WTC11 (cell line): ENCODE measurements around the gene GUCY1B1. TPM values are rescaled to one million over a fixed set of nuclear protein-coding genes. Genes with fewer than 3 reads are reported as not detected.

Experiments used
- ATAC-seq: fragments of 200-7000 bp; cut with Tn5 transposase; 2 replicates; pipeline ENCODE4 v1.10.0; 2021; ENCODE audit warnings: mild to moderate bottlenecking, moderate library complexity
- CTCF ChIA-PET: fragments of 300-600 bp; sonication (Branson Sonifier 250); formaldehyde crosslinking; loops from one replicate; lab custom pipeline; 2021; ENCODE audit warnings: antibody characterized with exemption; lab: Charles Lee
- POLR2A ChIA-PET: fragments of 350-600 bp; sonication (Branson Sonifier 250); formaldehyde crosslinking; loops from one replicate; lab custom pipeline; 2021; ENCODE audit warnings: antibody characterized with exemption; lab: Charles Lee
- DNase-seq: peaks from one replicate; pipeline ENCODE4 v3.0.0; 2021; ENCODE audit warnings: low spot score
- H3K27ac Mint-ChIP-seq: 2 replicates; pipeline ENCODE4 v1.8.0; 2021; ENCODE audit warnings: mixed read lengths
- H3K27me3 Mint-ChIP-seq: 2 replicates; pipeline ENCODE4 v1.8.0; 2021; ENCODE audit warnings: low read depth, mild to moderate bottlenecking, moderate library complexity, mixed read lengths
- H3K36me3 Mint-ChIP-seq: 2 replicates; pipeline ENCODE4 v1.8.0; 2021; ENCODE audit warnings: mixed read lengths
- H3K4me1 Mint-ChIP-seq: 2 replicates; pipeline ENCODE4 v1.8.0; 2022; ENCODE audit warnings: mixed read lengths
- H3K4me3 Mint-ChIP-seq: 2 replicates; pipeline ENCODE4 v1.8.0; 2021; ENCODE audit warnings: mild to moderate bottlenecking, moderate library complexity, mixed read lengths
- H3K9me3 Mint-ChIP-seq: 2 replicates; pipeline ENCODE4 v1.8.0; 2021; ENCODE audit warnings: mixed read lengths
- CDX4 ChIP-seq: fragments of 250-450 bp; sonication (Bioruptor Pico); IDR thresholded peaks from 2 replicates; pipeline ENCODE4 v1.9.0; 2021; ENCODE audit warnings: moderate library complexity, mild to moderate bottlenecking, inconsistent platforms, borderline replicate concordance
- EMX1 ChIP-seq: fragments of 250-450 bp; sonication (Bioruptor Pico); IDR thresholded peaks from 2 replicates; pipeline ENCODE4 v1.8.0; 2021; ENCODE audit warnings: mild to moderate bottlenecking
- FOXJ3 ChIP-seq: sonication (generic); formaldehyde crosslinking; IDR thresholded peaks from 2 replicates; pipeline ENCODE4 v1.9.0; 2021; ENCODE audit warnings: missing genetic modification reagents, mild to moderate bottlenecking, borderline replicate concordance
- FOXP1 ChIP-seq: sonication (generic); formaldehyde crosslinking; IDR thresholded peaks from 2 replicates; pipeline ENCODE4 v1.8.0; 2022; ENCODE audit warnings: missing genetic modification reagents, mild to moderate bottlenecking, moderate library complexity, borderline replicate concordance
- IRF1 ChIP-seq: sonication (generic); formaldehyde crosslinking; IDR thresholded peaks from 2 replicates; pipeline ENCODE4 v1.8.0; 2023; ENCODE audit warnings: missing genetic modification reagents
- JAZF1 ChIP-seq: fragments of 250-450 bp; sonication (Bioruptor Pico); IDR thresholded peaks from 2 replicates; pipeline ENCODE4 v1.9.0; 2021; ENCODE audit warnings: moderate library complexity, mild to moderate bottlenecking, inconsistent platforms
- KAT7 ChIP-seq: sonication (generic); formaldehyde crosslinking; IDR thresholded peaks from 2 replicates; pipeline ENCODE4 v1.8.1; 2023; ENCODE audit warnings: missing genetic modification reagents, mild to moderate bottlenecking, borderline replicate concordance
- NFATC4 ChIP-seq: fragments of 250-450 bp; sonication (Bioruptor Pico); IDR thresholded peaks from 2 replicates; pipeline ENCODE4 v1.9.0; 2021; ENCODE audit warnings: mild to moderate bottlenecking
- RELA ChIP-seq: sonication (generic); formaldehyde crosslinking; IDR thresholded peaks from 2 replicates; pipeline ENCODE4 v1.8.1; 2022; ENCODE audit warnings: missing genetic modification reagents, mild to moderate bottlenecking, borderline replicate concordance
- SMAD4 ChIP-seq: sonication (generic); formaldehyde crosslinking; IDR thresholded peaks from 2 replicates; pipeline ENCODE4 v1.8.0; 2022; ENCODE audit warnings: mild to moderate bottlenecking, missing genetic modification reagents
- SP1 ChIP-seq: sonication (generic); formaldehyde crosslinking; conservative IDR thresholded peaks from 2 replicates; pipeline ENCODE4 v1.8.1; 2022; ENCODE audit warnings: missing genetic modification reagents
- TEAD1 ChIP-seq: sonication (generic); formaldehyde crosslinking; IDR thresholded peaks from 2 replicates; pipeline ENCODE4 v1.8.0; 2022; ENCODE audit warnings: mild to moderate bottlenecking, missing genetic modification reagents
- ZNF138 ChIP-seq: sonication (generic); formaldehyde crosslinking; conservative IDR thresholded peaks from 2 replicates; pipeline ENCODE4 v1.8.1; 2022; ENCODE audit warnings: mild to moderate bottlenecking, moderate library complexity, missing genetic modification reagents
- ZNF317 ChIP-seq: sonication (generic); formaldehyde crosslinking; IDR thresholded peaks from 2 replicates; pipeline ENCODE4 v1.8.1; 2023; ENCODE audit warnings: low read depth, mild to moderate bottlenecking, moderate library complexity, missing genetic modification reagents, borderline replicate concordance
- ZNF396 ChIP-seq: fragments of 250-450 bp; sonication (Bioruptor Pico); IDR thresholded peaks from 2 replicates; pipeline ENCODE4 v1.8.0; 2021; ENCODE audit warnings: mild to moderate bottlenecking, moderate library complexity, borderline replicate concordance
- ZNF532 ChIP-seq: fragments of 250-450 bp; sonication (Bioruptor Pico); IDR thresholded peaks from 2 replicates; pipeline ENCODE4 v1.9.0; 2021; ENCODE audit warnings: mild to moderate bottlenecking, borderline replicate concordance
- total RNA-seq: library from RNA; stranded (reverse); gene quantifications from 3 replicates; pipeline ENCODE4 v1.2.3, GENCODE V29; 2021

The GUCY1B1 gene
- total RNA-seq, 1 experiment from 2014 or later, result 12.7 TPM

DNA sequence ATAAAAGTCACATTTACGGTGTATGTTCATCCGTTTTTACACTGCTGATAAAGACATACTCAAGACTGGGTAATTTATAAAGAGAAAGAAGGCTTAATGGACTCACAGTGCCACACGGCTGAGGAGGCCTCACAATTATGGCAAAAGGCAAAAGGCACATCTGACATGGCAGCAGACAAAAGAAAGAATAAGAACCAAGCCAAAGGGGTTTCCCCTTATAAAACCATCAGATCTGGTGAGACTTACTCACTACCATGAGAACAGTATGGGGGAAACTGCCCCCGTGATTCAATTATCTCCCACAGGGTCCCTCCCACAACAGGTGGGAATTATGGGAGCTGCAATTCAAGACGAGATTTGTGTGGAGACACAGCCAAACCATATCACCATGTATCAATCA is 7.3 kb upstream of the GUCY1B1 start:
- no peak for ATAC-seq
- POLR2A ChIA-PET, result no interaction called here
- H3K4me3 Mint-ChIP-seq, result no peak overlapping the region
- CTCF ChIA-PET, result no interaction called here
- H3K4me1 Mint-ChIP-seq, result peaks cover 30% of the 10 kb centered on the region
- TF ChIP-seq IRF1 (no peak), ZNF396 (CRISPR knock-in tag) (no peak)
- H3K27me3 Mint-ChIP-seq, result no peaks in the 10 kb centered on the region
- H3K36me3 Mint-ChIP-seq, result no peaks in the 10 kb centered on the region
- no peak for DNase-seq
- H3K27ac Mint-ChIP-seq, result no peak overlapping the region
- 0 out of 2 replicates have a peak, but pooled peaks cover under 1% of the 10 kb centered on the region for H3K9me3 Mint-ChIP-seq

DNA sequence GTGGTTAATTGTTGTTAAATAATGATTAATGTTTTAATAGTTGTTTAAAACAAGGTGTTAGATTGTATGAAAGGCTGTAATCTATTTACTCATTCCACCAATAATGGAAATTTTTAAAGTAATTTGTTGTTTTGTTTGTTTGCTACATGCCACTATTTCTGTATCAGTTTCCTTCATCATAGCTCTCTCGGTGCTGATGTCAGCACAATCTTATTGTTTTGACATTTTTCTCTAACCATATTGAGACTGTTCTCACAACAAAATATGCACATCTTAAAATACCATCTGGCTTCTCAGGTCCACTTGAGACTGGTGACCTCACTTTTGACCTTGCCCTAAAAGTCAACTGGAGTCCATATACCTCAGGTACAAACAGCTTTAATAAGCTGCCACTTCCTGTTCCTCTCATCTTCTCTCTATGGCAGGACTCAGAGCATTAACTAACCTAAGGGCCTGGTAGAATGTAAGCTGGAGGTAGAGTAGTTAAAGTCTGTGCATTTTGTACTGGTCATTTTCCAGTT is 1.0 kb upstream of the GUCY1B1 start:
- Mint-ChIP-seq H3K27me3 (peaks cover 23% of the 10 kb centered on the region), H3K27ac (no peak overlapping the region), H3K36me3 (no peaks in the 10 kb centered on the region), H3K4me3 (no peak overlapping the region), H3K4me1 (peaks cover 23% of the 10 kb centered on the region), H3K9me3 (peaks cover 10% of the 10 kb centered on the region)
- ChIA-PET POLR2A (no interaction called here), CTCF (interaction anchor here (0.9 kb wide), 1 partner anchor 32 kb away, joined by 3 read pairs; no protein-coding TSS in a partner anchor)
- no peak for TF ChIP-seq SMAD4
- TF ChIP-seq ZNF317, result no peak
- no peak for TF ChIP-seq FOXP1 (CRISPR knock-in tag)
- no peak for TF ChIP-seq NFATC4 (CRISPR knock-in tag)
- no peak for TF ChIP-seq JAZF1
- no peak for TF ChIP-seq ZNF138 (CRISPR knock-in tag)
- no peak for TF ChIP-seq ZNF532 (CRISPR knock-in tag)
- TF ChIP-seq EMX1 (CRISPR knock-in tag), result no peak
- no peak for TF ChIP-seq SP1
- TF ChIP-seq KAT7 (CRISPR knock-in tag), result no peak
- TF ChIP-seq RELA (CRISPR knock-in tag), result no peak
- no peak for TF ChIP-seq FOXJ3
- no peak for TF ChIP-seq CDX4 (CRISPR knock-in tag)
- DNase-seq (no peak), ATAC-seq (no peak)

DNA sequence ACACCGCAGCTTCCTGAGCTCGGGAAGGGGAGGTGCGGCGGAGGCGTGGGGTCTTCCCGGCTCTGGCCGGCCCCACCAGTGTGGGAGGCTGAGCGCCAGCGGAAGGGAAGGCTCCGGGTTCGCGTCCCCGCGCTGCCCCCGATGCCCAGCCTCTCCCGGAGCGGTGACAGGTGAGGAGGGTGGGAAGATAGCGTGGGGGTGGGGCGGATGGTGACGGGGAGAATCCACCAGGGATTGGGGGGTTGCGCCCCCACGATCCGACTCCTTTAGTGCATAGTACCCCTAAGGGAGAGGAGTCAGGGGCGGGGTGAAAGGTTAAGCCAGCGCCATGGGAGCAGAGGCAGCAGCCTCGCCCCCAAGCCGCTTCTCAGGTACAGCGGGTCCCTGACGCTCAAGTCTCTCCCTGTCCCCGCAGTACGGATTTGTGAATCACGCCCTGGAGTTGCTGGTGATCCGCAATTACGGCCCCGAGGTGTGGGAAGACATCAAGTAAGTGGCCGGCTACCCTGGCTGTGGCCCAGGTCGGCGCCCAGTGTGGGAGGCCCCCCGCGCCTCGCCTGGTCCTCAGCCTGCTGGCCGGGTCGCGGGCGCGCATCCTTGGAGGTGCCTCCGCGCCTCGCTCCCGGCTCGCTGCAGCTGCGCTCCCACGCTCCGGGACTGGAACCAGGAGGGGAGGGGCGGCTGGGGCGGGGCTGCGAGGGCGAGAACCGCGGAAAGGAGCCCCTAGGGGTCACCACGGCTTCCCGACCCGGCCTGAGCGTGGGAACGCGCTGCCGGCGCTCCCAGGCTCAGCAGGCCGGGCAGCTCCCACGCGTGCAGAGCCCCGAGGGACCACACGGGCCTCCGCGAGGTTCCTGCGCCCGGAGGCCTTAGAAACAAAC is 791 bp downstream of the GUCY1B1 start:
- H3K27ac Mint-ChIP-seq, result no peak overlapping the region
- ChIA-PET CTCF (interaction anchor here (1.0 to 1.3 kb wide), 2 partner anchors 13 to 230 kb away, joined by 3 to 5 read pairs; no protein-coding TSS in a partner anchor), POLR2A (interaction anchor here (0.6 kb wide), 1 partner anchor 255 kb away, joined by 4 read pairs; no protein-coding TSS in a partner anchor)
- ATAC-seq (peak; percentile 19), DNase-seq (peak; percentile 50)
- 0 out of 2 replicates have a peak, but pooled peaks have one; percentile 13 for TF ChIP-seq TEAD1 (CRISPR knock-in tag)
- TF ChIP-seq ZNF532 (CRISPR knock-in tag), result no peak
- peaks cover 23% of the 10 kb centered on the region for H3K27me3 Mint-ChIP-seq
- peaks cover 10% of the 10 kb centered on the region for H3K9me3 Mint-ChIP-seq
- H3K4me3 Mint-ChIP-seq, result peak overlapping the region; percentile 68
- no peaks in the 10 kb centered on the region for H3K36me3 Mint-ChIP-seq
- H3K4me1 Mint-ChIP-seq, result peaks cover 23% of the 10 kb centered on the region
